RPMI7951 (cell line): Measurements from ENCODE around the gene GNRH2. TPM values are rescaled to one million over a fixed set of nuclear protein-coding genes. Genes with fewer than 3 reads are reported as not detected.
"Not testable (repeated sequence)": the region's sequence is repeated elsewhere in the genome, so short reads cannot be mapped to it uniquely, and the experiment has no call there.

Experiments
- DNase-seq: peaks from one replicate; pipeline ENCODE4 v3.0.0-alpha.2; 2012; ENCODE audit warnings: low read depth
- total RNA-seq: library from RNA; depleted of rRNA; stranded (reverse); fragments of >200 nt; shearing (Covaris generic); gene quantifications from 2 replicates; pipeline ENCODE4 v1.2.3, GENCODE V29; 2014

The GNRH2 gene
- total RNA-seq, 1 experiment from 2014 or later, result not detected

DNA sequence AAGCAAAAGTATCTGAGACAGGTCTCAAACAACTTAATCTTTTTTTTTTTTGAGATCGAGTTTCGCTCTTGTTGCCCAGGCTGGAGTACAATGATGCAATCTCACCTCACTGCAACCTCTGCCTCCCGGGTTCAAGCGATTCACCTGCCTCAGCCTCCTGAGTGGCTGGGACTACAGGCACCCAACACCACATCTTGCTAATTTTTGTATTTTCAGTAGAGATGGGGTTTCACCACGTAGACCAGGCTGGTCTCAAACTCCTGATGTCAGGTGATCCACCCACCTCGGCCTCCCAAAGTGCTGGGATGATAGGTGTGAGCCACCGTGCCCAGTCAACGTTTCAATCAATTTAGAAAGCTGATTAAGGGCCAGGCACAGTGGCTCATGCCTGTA is 29.8 kb downstream of the GNRH2 start:
- not testable (repeated sequence) for DNase-seq

GRCh38 chr20:3074812-3075211 is 31.4 kb downstream of the GNRH2 start:
- DNase-seq, result no peak

DNA sequence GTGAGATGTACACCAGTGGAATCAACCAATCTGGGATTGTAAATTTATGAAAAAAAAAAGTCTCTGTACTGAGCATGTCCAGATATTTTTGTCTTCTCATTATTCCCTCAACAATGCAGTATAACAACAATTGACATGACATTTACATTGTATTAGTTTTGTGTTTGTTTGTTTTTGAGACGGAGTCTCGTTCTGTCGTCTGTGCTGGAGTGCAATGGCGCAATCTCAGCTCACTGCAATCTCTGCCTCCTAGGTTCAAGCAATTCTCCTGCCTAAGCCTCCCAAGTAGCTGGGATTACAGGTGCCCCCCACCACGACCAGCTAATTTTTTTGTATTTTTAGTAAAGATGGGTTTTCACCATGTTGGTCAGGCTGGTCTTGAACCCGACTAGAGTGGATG is 31.9 kb downstream of the GNRH2 start:
- not testable (repeated sequence) for DNase-seq

DNA sequence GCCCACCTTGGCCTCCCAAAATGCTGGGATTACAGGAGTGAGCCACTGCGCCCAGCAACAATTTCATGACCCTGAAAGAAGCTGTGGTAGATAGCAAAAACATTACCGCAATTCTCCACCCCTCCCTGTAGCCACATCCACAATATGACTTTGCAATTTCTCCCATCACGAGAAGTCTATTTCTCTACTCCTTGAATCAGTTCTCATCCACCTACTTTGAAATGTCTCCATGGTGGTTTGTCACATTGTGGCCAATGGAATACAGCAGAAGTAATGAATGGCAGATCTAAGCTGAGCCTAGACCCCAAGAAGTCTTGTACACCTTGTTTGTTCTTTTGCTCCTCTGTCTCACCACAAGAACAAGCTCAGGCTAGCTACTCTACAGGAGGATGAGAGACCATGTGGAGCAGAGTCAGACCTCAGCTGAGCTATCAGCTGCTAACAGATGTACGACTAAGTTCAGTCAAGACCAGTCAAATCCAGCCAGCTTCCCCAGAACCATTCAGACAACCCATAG is 34.3 kb downstream of the GNRH2 start:
- DNase-seq, result no peak

DNA sequence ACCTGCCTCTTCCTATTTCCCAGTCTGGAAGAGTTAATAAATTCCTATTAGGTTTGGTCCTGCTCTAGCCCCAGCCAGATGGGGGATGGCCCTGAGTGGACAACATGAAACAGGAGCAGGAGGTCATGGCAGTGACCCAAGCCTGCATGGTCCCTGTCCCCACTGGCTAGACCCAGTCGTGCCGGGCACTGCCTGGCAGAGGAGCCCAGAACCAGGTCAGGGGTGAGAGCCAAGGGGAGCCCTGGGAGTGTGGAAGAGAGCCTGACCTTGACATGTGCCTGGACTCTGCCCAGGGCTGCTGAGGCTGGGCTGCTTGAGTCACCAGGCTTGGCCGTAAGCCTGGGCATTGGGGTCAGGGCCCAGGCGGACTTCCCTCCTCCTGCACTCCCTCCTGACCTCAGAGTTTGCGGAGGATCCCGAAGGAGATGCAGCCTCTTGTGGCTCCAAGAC is 37.5 kb downstream of the GNRH2 start:
- DNase-seq, result peak; percentile 82

- no peak for DNase-seq
Measured at GRCh38 chr20:3081641-3082040, 38.2 kb downstream of the GNRH2 start.

DNA sequence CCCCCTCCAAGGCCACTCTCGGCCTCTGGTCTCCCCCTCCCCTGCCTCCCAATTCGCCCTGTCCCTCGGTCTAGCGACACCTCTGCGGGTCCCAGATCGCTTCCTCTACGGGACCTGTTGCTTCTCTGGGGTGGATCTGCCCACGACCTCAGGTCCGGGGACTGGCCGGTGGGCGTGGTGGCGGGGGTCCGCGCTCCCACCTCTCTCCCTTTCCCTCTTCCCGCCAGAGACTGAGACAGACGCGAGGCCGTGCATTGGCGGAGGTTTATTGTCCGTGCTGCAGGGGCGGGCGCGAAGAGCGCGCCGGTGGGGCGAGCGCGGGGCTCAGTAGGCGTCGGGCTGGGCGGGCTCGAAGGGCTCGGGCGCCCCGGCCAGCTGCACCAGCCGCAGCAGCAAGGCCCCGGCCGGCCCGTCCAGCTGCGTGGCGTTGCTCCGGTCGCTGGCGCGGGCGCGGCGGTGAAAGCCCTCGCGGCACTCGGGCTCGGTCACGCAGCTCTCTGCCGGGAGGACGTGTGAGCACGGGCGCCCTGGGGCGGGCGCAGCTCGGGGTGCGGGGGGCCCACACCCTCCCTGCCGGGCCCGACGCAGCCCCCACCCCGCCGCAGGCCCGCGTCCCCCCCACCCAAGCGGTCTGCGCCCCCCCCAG is 39.0 kb downstream of the GNRH2 start:
- DNase-seq, result no peak

GRCh38 chr20:3082955-3083952 is 39.8 kb downstream of the GNRH2 start:
- no peak for DNase-seq

DNA sequence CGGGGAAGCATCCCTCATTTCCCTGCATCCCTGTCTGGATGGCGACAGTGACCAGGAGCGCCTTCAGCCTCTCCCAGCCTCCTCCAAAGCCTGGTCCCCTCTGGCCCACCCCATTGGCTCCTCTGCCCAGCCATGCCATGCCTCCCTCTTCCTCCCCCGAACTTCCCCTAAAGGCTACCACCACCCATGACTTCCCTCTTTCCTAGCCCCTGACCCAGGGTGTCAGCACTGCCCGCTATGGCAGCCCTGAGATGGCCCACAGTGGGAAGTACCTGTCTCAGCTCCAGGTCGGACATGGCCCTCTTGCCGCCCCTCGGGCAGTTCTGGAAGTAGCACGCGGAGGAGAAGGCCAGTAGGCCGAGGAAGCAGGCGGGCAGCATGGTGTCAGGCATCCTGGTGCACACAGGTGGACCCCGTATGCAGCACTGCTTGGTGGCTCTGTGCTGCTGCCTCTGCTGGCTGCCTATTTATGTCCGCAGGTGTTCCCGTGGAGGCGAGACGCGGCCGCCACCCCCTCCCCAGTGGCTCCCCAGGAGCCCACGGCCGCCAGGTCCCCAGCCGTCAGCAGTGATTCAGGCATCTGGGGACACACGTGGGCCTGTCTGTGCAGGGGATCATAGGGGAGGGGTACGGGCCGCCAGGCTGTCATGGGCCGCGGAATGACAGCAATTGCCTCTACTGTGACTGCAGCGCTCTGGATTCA is 41.0 kb downstream of the GNRH2 start, which contains the start of gene AVP:
TSS of gene AVP (minus strand) at position 442 of the 703 bp plus-strand sequence. CDS start at position 392, 50 bp downstream.
- no peak for DNase-seq

DNA sequence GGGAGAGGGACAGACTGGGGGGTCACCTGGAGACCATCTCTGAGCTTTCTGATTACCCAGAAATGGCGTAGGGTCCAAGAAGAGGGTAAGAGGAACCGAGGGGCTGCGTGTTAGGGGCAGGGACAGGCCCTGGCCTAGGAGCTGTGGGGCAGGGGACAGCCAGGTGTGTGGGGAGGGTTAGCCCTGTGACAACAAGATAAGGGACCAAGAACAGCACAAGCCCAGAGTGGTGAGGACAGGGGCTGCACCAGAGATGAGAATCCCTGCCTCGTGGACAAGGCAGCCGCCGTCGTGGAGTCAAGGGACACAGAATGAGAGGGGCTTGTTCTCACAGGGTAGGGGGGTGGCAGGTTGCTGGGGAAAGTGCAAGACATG is 41.6 kb downstream of the GNRH2 start:
- DNase-seq, result no peak

- DNase-seq, result no peak
Measured at GRCh38 chr20:3085571-3086072, 42.2 kb downstream of the GNRH2 start.

- DNase-seq, result no peak
Measured at GRCh38 chr20:3088031-3088430, 44.6 kb downstream of the GNRH2 start.

DNA sequence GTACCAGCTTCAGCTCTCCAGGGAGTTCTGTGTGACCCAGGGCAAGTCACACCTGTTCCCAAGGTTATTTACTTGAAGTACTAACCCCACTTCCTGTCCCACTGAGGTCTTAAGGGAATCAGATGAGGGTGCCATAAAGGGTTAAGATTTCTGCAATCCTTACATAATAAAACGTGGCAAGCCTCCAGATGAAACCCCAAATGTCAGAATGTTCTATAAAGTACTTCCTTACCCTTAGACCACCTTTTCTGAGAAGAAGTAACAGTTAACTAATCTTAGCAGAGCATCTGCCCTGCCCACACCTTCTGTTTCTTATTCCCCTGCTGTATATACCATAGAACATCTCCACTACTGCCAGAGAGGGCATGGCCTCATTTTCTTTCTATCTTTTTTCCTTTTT is 47.1 kb downstream of the GNRH2 start:
- no peak for DNase-seq

GRCh38 chr20:3092611-3093379 is 49.4 kb downstream of the GNRH2 start:
- DNase-seq, result no peak

GRCh38 chr20:3093861-3094361 is 50.5 kb downstream of the GNRH2 start:
- DNase-seq, result no peak

- no peak for DNase-seq
Measured at GRCh38 chr20:3094848-3095629, 51.6 kb downstream of the GNRH2 start.
